Measurements from ENCODE around the gene CASTOR1.

The CASTOR1 gene

DNA sequence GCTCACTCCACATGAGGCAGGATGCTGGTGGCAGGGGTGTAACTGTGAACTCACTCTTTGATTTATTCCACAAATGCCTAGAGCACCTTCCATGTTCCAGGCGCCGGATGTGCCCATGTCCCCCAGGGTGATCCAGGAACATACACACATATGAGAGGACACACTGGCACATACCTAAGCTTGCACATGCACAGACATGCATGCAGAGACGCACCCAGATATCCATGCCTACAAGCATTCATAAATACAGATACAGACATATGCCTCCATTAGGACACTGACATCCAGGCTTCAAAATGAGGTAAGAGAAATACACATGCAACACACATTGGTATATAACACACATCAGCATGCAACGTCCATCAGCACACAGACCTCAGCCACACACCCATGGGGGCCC lies 27.2 kb downstream of the CASTOR1 start:
- Histone ChIP-seq H3K4me3 (ENCODE audit: low read depth in 1 of 2, low read length in 1 of 2) (peak overlapping the region; percentile 96 to 99), H3K9me3 (no peaks in the 10 kb centered on the region), H3K4me1 (ENCODE audit: control insufficient read depth in 1 of 2, insufficient read depth in 1 of 2, low read depth in 1 of 2, low read length in 1 of 2) (peaks cover 67 to 84% of the 10 kb centered on the region in 2 experiments), H3K27me3 (no peaks in the 10 kb centered on the region), H3K27ac (peak overlapping the region; percentile 100), H3K36me3 (peaks cover 20% of the 10 kb centered on the region)
- TF ChIP-seq, protein P1, sequence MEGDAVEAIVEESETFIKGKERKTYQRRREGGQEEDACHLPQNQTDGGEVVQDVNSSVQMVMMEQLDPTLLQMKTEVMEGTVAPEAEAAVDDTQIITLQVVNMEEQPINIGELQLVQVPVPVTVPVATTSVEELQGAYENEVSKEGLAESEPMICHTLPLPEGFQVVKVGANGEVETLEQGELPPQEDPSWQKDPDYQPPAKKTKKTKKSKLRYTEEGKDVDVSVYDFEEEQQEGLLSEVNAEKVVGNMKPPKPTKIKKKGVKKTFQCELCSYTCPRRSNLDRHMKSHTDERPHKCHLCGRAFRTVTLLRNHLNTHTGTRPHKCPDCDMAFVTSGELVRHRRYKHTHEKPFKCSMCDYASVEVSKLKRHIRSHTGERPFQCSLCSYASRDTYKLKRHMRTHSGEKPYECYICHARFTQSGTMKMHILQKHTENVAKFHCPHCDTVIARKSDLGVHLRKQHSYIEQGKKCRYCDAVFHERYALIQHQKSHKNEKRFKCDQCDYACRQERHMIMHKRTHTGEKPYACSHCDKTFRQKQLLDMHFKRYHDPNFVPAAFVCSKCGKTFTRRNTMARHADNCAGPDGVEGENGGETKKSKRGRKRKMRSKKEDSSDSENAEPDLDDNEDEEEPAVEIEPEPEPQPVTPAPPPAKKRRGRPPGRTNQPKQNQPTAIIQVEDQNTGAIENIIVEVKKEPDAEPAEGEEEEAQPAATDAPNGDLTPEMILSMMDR (IDR thresholded peaks at IDR 0.05): no peak

DNA sequence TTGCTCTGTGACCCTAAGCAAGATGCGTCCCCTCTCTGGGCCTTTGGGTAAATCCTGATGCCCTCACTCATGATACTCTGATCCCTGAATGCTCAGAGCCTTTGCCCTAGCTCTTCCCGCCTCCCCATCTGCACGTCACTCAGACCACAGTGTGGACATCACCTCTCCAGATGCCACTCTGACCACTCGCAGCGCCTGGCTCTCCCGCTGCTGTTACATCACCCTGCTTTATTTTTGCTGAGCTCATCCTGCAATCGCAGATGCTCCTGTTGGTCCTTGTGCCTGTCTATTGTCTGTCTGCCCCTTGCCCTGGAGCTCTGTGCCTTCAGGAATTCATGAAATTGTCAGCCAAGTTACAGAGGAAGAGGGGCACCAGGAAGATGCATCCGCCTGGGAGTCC lies 28.2 kb downstream of the CASTOR1 start:
- Histone ChIP-seq H3K4me1 (ENCODE audit: control insufficient read depth in 1 of 2, insufficient read depth in 1 of 2, low read depth in 1 of 2, low read length in 1 of 2) (peaks cover 70 to 81% of the 10 kb centered on the region in 2 experiments), H3K27ac (peak overlapping the region; percentile 100), H3K4me3 (ENCODE audit: low read depth in 1 of 2, low read length in 1 of 2) (peak overlapping the region; percentile 0 to 15), H3K36me3 (peaks cover 20% of the 10 kb centered on the region), H3K27me3 (no peaks in the 10 kb centered on the region), H3K9me3 (no peaks in the 10 kb centered on the region)
- TF ChIP-seq, protein P1 (IDR thresholded peaks at IDR 0.05): no peak

DNA sequence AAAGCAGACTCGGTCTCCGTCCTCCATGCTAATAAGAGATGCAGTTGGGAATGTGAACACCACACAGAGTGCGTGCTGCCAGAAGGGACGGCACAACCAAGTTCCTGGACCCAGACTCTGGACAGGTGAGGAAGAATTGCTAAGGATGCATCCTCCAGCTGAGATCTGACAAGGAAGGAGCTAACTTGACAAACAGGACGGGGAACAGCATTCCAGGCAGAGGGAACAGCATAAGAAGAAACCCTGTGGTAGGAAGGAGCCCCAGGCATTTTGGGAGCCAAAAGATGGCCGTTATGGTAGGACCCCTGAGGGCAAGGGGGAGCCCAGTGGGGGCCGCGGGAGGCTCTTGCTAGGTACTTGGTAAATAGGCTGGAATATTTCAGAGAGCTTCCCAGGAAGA lies 28.6 kb downstream of the CASTOR1 start:
- peak overlapping the region; percentile 100 for H3K27ac ChIP-seq
- H3K36me3 ChIP-seq: peaks cover 20% of the 10 kb centered on the region
- H3K27me3 ChIP-seq: no peaks in the 10 kb centered on the region
- H3K4me3 ChIP-seq (ENCODE audit: low read depth in 1 of 2, low read length in 1 of 2): no peak overlapping the region
- no peaks in the 10 kb centered on the region for H3K9me3 ChIP-seq
- TF ChIP-seq, protein P1 (IDR thresholded peaks at IDR 0.05): no peak
- peaks cover 73 to 82% of the 10 kb centered on the region in 2 experiments for H3K4me1 ChIP-seq (ENCODE audit: control insufficient read depth in 1 of 2, insufficient read depth in 1 of 2, low read depth in 1 of 2, low read length in 1 of 2)

DNA sequence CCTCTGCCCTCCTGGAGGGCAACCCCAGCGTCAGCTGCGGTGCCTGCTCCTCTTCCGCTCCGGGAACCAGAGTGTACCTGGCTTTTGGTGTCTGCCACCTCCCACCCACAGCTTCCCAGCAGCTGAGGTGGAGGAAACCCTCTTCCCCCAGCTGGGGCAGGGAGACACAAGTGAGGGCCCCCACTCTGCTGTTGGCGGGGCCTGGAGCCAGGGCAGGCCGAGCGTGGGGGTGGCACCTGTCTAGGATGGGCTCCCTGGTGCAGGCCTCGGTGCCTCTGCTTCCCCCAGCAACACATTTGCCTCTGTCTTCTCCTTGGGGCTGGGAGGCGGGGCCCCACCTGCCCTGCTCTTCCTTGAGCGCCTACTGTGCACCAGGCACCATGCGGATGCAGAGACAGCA lies 29.0 kb downstream of the CASTOR1 start:
- Histone ChIP-seq H3K36me3 (peaks cover 20% of the 10 kb centered on the region), H3K27ac (peak overlapping the region; percentile 100), H3K4me1 (ENCODE audit: control insufficient read depth in 1 of 2, insufficient read depth in 1 of 2, low read depth in 1 of 2, low read length in 1 of 2) (peaks cover 71 to 78% of the 10 kb centered on the region in 2 experiments), H3K4me3 (ENCODE audit: low read depth in 1 of 2, low read length in 1 of 2) (no peak overlapping the region), H3K27me3 (no peaks in the 10 kb centered on the region), H3K9me3 (no peaks in the 10 kb centered on the region)
- TF ChIP-seq, protein P1 (IDR thresholded peaks at IDR 0.05): no peak

DNA sequence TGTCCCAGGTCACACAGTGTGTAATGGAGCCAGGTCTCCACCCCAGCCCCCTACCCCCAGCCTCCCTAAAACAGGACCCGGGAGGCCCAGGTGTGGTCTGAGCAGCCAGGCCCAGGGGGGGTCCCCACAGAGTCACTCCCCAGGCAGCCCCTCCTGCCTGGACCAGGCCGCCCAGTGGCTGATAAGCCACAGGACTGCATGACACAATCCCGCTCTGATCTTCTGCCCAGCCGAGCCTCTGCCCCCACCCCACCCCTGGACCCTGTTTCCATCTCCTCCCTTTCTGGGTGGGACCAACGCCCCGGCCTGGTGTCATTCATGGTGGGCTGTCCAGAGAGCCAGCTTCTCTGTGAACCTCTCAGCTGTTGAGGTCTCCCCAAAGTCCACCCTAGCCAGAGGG lies 35.0 kb downstream of the CASTOR1 start:
- Histone ChIP-seq H3K4me1 (ENCODE audit: control insufficient read depth in 1 of 2, insufficient read depth in 1 of 2, low read depth in 1 of 2, low read length in 1 of 2) (peaks cover 64 to 65% of the 10 kb centered on the region in 2 experiments), H3K27ac (no peak overlapping the region), H3K36me3 (no peaks in the 10 kb centered on the region), H3K27me3 (no peaks in the 10 kb centered on the region), H3K4me3 (ENCODE audit: low read depth in 1 of 2, low read length in 1 of 2) (no peak overlapping the region), H3K9me3 (no peaks in the 10 kb centered on the region)
- TF ChIP-seq, protein P1 (IDR thresholded peaks at IDR 0.05): no peak

All from neutrophil (primary cell).